ENCODE results near the gene BCAS1.

BCAS1 gene

DNA sequence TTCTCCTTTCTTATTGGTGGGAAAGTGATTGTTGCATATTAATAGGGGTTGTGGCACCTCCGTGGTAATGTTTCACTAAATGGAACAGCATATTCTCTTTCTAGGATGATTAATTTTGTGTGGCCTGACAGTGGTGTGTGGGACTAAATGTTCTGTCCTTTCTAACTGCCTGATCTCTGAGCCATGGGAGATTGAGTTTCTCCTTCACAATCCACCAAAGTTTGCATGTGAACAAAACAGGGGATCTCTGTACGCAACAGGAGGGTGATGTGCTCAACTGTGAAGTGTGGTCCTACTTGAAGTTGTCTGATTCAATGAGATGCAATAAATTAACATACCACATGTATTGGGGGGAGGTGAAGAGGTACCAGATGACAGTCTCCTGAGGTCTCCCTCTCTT lies 19.3 kb downstream of the BCAS1 start:
- in situ Hi-C loops (cut with MboI; ENCODE audit: low sequenced_read_pairs), result no loop called here

DNA sequence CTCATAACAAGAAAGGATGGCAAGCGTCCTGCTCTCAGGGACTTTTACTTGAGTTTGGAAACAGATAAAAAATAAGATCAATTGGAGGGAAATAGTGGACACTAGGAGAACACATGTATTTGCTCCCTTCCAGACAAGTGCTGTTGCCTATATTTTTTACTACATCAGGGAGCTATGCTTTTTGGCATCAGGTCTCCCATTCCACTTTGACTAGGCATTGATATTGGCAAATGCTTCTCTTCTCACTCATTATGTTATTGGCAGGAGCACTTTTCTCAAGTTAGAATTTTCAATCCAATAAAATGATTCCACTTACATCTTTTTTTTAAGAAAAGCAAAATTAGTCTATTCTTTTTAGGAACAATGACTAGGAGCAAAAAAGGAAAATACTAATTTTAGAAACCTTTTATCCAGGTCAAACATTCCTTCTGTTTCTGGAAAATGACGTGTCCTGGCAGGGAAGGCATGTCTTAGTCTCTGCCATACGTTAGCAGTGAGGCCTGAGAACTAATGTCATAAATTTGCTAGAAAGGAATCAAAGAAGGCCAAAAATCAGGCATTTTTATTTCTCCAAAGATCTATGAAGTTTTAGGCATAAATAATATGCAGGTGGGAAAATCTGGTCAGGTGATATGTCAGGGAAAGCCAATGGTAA lies 21.4 kb downstream of the BCAS1 start:
- in situ Hi-C loops (cut with MboI; ENCODE audit: low sequenced_read_pairs), result no loop called here

DNA sequence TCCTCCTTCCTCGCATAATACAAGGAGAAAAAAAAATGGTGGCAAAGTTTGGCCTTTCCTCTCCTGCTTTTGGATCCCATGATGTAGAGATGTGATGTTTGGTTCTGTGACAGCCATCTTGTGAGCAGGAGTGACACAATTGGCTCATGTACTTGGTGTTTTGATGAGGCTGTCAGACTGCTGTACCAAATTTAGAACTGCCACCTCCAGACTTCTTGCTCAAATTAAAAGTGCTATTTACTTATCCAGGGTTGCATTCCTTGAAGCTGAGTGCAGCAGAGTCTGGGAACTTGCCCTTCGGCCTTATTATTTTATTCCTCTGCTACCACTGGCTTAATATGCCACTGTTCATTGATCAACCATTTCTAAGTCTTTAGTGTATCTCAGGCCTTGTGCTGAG lies 21.9 kb downstream of the BCAS1 start:
- in situ Hi-C loops (cut with MboI; ENCODE audit: low sequenced_read_pairs), result no loop called here

DNA sequence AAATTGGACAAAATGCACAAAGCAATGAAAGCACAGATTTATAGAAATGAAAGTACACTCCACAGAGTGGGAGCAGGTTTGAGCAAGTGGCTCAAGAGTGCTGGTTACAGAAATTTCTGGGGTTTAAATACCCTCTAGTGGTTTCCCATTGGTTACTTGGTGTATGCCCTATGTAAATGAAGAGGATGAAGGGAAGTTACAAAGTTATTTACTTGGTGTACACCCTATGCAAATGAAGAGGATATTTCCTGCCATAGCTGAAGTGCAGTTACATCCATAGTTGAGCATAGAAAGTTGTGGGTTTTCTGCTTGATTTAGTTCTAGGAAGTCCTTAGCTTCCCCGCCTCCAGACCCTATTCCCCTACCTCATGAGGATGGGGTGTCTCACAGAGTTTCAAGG lies 22.7 kb downstream of the BCAS1 start:
- in situ Hi-C loops (cut with MboI; ENCODE audit: low sequenced_read_pairs), result no loop called here

DNA sequence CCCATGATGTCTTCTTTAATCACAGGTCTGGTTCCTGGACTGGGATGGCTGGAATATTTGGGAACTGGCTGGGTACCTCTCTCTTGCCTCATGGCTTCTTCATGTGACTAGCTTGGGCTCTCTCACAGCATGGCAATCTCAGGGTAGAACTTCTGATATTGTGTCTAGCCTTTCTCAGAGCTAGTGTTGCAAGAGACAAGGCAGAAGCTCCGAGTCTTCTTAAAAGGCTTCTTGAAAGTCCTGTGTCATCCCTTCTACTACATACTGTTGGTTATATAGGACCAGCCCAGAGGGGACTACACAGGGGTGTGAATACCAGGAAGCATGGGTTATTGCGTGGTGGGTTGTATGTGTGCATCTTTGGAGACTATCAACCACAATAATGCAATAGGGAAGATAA lies 23.3 kb downstream of the BCAS1 start:
- in situ Hi-C loops (cut with MboI; ENCODE audit: low sequenced_read_pairs), result no loop called here

DNA sequence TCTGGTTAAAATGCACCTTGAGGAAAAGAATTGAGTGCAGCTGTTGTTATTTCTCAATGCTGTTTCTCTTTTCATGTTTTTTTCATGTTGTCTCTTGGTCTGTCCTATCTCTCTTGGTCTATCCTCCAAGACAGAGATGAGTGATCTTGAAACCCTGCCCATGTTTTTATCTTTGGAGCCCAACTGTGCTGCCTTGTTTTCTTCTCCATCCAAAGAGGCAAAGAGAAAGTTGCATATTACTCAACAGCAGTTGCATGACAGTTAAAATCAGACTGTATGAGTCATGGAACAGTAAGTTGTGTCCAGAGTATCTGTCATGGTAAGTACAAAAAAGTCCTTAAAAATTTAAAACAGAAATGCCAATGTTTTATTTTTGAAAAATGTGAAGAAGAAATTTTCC lies 26.2 kb downstream of the BCAS1 start:
- in situ Hi-C loops (cut with MboI; ENCODE audit: low sequenced_read_pairs), result no loop called here

DNA sequence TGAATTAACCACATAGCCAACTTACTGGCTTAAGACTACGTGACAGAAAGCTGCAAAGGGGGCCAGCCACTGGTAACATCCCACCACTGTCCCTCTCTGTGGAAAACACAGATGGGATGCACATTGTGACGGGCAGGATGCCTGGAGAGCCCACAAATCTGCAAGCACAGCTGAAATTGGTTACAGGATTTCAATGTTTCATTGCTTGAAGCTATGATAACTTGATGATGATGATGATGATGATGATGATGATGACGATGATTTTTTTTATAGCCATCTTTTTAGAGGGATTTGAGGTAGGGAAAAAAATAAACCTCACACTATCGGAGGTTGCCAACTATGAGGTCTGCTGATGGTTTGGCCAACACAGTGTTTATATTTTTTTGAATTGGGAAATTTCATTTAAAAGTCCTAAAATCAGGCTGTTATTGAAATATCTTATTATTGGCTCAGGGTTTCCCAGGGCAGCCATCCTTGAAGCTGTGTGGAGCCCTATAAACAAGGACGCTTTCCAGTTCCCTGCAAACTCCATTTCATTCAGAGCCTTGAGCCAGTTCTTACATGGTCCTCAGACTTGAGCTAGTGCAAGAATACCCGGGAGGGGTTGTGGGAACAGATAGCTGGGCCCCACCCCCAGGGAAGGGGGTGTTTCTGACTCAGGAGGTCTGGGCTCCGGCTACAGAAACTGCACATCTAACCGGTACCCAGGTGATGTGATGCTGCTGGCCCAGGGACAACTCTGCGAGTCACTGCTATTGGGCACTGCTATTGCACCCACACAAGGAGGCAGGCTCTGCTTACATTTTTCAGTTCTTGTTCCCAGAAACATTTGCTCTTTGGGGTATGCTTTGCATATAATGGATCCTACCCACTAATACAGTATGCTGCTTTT lies 27.1 kb downstream of the BCAS1 start:
- in situ Hi-C loops (cut with MboI; ENCODE audit: low sequenced_read_pairs), result no loop called here

DNA sequence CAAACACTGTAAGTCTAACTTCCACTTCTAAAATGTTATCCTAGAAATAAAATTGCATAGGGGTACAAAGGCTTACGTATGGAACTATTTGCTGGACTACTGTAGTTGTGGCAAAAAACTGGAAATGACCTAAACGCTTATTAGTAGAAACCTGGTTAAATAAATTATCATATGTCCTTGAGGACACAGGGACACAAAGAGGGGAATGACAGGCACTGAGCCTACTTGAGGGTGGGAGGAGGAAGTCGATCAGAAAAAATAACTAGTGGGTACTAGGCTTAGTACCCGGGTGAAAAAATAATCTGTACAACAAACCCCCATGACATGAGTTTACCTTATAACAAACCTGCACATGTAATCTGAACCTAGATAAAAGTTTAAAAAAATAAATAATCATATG lies 28.4 kb downstream of the BCAS1 start:
- in situ Hi-C loops (cut with MboI; ENCODE audit: low sequenced_read_pairs), result no loop called here

DNA sequence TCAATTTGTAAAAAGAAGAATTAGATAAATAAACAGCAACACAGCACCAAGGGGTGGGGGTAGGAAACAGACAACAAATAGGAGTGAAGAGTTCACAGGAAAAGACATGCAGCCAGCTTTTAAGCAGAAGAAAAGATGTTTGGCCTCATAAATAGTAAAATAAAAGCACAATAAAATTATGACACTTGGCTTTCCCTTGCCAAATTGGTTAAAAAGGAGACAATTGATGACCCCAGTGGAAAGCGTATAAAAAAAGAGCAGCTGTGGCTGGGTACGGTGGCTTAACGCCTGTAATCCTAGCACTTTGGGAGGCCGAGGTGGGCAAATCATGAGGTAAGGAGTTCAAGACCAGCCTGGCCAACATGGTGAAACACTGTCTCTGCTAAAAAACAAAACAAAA lies 29.1 kb downstream of the BCAS1 start:
- in situ Hi-C loops (cut with MboI; ENCODE audit: low sequenced_read_pairs), result no loop called here

DNA sequence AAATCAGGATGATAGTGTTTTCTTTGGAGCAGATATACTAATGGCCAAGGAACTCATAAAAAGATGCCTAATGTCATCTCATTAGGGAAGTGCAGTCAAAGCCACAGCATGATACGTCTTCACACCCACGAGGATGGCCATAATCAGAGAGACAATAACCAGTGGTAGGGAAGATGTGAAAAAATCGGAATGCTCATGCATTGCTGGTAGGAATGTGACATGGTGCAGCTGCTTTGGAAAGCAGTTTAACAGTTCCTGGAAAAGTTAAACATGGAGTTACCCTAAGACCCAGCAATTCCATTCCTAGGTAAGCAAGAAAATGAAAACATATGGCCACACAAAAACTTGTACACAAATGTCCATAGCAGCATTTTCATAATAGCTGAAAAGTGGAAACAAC lies 29.9 kb downstream of the BCAS1 start:
- in situ Hi-C loops (cut with MboI; ENCODE audit: low sequenced_read_pairs), result no loop called here

DNA sequence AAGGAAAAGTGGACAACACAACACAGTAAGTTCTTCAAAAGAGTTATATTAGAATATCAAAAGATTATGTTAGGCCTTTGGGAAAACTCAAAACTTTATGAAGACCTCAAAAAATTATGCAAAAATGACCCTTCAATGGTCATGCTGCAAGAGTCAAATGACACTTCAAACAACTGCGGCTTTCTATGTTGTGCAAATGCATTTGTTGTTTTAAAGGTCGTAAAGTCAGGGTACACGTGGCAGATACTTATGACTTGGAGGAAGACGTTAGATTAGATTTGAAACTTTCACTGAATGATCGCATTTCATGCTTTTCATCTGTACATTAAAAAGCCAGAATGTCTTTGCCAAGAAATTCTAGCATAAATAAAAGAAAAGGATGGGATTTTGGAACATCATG lies 31.4 kb downstream of the BCAS1 start:
- in situ Hi-C loops (cut with MboI; ENCODE audit: low sequenced_read_pairs), result no loop called here

DNA sequence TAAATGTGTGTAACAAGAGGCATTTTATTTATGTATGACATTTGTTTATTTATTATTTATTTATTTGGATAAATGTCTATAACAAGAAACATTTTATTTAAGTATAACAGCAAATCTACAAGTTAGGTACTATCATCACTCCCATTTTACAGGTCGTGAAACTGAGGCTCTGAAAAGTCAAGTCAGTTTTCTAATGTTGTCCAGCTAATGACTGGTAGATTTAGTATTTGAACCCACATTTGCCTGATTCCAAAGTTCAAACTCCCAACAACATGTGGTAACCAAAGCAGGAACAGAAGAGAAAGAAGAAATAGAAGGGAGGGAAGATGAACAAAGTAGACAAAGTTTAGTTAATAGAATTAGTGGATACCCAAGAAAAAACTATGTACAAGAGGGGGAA lies 32.9 kb downstream of the BCAS1 start:
- in situ Hi-C loops (cut with MboI; ENCODE audit: low sequenced_read_pairs), result no loop called here

DNA sequence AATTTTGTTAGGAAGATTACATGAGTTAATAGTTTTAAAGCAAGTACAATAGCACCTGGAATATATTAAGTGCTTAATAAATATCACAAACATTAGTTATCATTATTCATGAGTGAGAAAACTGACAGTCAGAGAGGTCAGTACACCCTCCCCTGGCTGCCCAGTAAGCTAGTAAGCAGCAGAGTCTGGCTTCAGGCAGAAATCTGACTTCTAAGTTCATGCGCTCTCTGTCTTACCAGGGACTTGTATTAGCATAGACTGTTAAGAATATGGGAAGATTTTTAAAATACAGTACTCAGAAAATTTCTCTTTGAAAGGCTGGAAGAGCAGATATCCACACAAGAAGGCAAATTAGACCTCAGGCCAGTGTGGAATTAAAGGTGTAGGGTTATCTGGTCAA lies 40.8 kb downstream of the BCAS1 start:
- in situ Hi-C loops (cut with MboI; ENCODE audit: low sequenced_read_pairs), result no loop called here

DNA sequence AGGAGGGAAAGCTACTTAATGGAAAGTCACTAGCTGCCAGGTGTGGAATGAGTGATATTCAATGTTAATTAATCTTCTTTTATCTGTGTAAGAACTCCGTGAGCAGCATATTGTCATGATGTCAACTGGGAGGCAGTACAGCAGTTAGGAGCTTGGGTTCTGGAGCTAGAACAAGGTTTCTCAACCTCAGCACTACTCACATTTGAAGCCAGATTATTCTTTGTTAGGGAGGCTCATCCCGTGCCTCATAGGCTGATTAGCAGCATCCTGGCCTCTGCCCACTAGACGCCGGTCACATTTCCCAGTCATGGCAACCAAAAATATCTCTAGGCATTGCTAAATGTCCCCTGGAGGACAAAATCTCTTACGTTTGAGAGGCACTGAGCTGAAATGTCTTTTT lies 41.2 kb downstream of the BCAS1 start:
- in situ Hi-C loops (cut with MboI; ENCODE audit: low sequenced_read_pairs), result no loop called here

DNA sequence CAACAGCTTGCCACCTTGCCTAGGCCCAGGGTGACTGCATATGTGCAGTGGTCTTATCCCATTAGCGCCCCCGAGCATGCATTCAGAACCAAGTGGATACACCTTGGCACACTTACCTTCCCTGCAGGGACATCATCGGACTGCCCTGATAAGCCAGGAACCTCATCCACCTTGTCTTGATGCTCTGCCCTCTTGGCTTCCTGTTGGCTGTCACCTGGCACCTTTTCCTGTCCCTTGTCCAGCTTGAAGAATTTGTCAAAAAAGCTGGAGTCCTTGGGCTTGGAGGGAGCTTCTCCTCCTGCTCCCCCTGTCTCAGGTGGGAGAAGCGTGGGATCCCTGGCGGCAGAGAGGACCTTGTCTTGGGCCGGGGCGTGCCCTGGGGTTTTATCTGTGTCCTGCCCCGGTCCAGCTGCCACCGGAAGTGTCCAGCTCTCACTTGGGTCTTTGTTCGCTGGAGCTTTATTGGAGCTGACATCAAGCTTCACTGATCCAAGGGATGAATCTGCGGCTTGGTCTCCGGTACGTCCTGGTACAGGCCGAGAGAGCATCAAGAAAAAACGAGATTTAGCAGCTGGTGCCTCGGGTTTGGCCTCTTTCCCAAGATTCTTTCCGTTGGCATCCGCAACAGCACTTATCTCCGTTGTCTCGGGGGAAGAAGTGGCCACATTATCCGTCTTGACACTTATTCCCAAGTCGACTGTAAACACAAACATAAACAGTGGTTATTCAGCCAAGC lies 42.0 kb downstream of the BCAS1 start:
- in situ Hi-C loops (cut with MboI; ENCODE audit: low sequenced_read_pairs), result no loop called here

DNA sequence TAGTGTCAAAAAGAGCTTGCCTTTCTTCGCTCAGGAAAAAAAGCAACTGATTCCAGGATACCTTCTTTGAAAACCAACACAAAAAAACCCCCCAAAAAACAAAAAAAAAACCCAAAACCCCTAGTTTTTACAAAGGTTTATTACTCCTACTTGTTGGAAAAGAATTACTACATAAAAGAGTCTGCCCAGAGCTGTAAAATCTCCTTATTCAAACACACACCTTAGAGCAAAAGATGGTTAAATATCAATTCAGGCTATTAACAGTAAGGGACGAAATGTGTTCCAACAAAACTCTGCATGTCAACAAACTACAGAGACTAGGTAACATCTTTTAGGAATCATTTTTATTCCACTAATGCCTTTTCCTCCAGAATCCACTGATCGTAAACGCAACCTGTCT lies 42.7 kb downstream of the BCAS1 start:
- in situ Hi-C loops (cut with MboI; ENCODE audit: low sequenced_read_pairs), result no loop called here

DNA sequence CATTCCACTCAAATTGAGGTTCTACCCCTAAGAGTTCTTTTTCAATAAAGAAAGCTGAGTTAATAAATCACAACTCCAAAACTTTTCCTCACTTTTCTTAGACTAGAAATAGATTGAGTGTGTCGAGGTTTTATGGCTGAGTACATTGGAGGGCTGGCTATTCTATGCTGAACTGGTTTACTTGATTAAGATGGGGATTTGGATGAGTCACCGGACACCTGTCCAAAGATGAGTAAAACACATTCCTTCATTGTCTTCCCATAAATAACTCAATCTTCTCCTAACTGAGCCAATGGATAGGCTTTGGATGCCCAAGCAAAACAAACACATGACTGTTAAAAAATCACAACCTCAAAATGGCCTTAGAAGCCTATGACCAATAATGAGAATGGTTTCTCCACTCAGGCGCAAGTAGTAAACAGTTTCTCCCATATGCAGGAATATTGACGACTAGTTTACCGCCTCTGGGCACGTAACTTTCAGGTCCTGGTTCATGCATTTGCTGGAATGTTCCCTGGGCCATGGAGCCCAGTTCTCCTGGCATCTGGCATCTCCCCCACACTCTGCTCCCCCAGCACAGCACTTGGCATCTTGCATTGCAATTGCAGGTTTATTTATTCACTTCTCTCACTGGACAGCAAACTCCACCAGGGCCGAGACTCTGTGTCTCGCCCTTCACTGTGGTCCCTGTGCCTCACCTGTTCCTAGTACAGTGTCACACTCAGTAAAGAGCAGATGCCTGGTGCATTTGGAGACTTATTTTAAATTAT lies 43.9 kb downstream of the BCAS1 start:
- in situ Hi-C loops (cut with MboI; ENCODE audit: low sequenced_read_pairs), result no loop called here

DNA sequence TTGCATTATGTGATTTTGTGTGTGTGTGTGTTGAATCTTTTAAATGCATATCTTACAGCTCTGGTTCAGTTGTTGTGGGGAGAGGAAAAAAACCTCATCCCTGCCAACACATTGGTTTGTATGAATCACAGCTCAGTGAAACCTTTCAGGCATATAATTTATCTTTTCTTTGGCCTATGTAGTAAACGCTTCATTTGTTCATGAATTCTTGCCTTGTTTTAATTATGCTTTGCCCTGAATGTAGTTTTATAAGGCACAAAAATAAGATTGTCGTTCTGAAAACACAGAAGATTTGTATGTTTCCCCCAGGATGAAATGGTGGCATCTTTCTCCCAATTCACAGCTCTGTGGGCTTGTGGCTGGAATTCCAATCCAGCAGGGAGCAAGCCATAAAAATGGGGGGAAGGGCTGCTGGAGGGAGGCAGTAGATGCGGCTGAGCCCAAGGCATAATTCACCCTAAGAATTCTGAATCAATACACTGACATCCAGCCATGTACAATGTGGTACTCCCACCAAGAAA lies 45.1 kb downstream of the BCAS1 start:
- in situ Hi-C loops (cut with MboI; ENCODE audit: low sequenced_read_pairs), result no loop called here

DNA sequence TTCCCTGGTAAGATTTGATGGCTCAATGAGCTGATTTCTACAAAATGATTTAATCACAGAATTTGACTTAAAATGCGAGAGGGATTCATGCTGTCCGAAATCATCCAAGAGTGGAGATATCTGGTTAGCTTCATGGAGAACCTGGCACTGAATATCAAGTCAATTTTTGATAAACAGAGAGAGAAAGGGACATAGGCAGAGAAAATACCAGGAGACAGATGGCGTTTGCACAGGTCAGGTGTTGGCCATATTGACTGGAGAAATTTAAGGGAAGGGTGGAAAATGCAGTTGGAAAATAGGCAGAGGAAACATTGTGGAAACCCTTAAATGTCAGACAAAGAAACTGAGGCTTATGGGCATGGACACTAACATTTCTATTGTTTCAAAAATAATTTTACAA lies 47.0 kb downstream of the BCAS1 start:
- in situ Hi-C loops (cut with MboI; ENCODE audit: low sequenced_read_pairs), result no loop called here

DNA sequence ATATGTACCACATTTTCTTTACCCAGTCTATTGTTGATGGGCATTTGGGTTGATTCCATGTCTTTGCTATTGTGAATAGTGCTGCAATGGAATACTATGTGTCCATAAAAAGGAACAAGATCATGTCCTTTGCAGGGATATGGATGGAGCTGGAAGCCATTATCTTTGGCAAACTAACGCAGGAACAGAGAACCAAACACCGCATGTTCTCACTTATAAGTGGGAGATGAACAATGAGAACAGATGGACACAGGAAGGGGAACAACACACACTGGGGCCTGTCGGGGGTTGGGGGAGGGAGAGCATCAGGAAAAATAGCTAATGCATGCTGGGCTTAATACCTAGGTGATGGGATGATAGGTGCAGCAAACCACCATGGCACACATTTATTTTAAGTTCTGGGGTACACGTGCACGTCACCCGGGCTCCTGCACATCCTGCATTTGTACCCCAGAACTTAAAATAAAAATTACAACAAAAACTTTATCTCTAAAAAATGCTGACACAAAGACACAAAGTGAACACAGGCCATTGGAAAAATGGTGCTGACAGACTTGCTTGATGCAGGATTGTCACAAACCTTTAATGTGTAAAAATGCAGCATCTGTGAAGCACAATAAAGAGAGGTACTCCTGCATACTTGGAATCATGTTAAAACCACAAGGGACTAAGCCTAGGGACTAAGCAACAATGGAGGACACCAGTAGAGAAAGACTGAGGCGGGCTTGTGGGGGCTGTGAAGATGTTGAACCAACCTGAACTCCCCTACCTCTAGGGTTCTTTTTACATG lies 48.8 kb downstream of the BCAS1 start:
- in situ Hi-C loops (cut with MboI; ENCODE audit: low sequenced_read_pairs), result no loop called here

Data from hTERT RPE-1 (cell line).